ENCODE measurements around the gene PTPRN2.

- TF ChIP-seq CTCF (IDR thresholded peaks at IDR 0.05) (no peak), POLR2A (IDR thresholded peaks at IDR 0.05) (no peak), POLR2AphosphoS5 (IDR thresholded peaks at IDR 0.05) (no peak)
These were observed 501.6 kb downstream of the PTPRN2 start for GRCh38 chr7:158085741-158086695.
